Nucleus accumbens (tissue), 56 donors: Measurements from ENCODE around the gene FGD4.

Experiments used
- DNase-seq, 56 donors: peaks; one replicate each; lab custom pipeline; 2025; lab: John Stamatoyannopoulos, UW

FGD4 gene

DNA sequence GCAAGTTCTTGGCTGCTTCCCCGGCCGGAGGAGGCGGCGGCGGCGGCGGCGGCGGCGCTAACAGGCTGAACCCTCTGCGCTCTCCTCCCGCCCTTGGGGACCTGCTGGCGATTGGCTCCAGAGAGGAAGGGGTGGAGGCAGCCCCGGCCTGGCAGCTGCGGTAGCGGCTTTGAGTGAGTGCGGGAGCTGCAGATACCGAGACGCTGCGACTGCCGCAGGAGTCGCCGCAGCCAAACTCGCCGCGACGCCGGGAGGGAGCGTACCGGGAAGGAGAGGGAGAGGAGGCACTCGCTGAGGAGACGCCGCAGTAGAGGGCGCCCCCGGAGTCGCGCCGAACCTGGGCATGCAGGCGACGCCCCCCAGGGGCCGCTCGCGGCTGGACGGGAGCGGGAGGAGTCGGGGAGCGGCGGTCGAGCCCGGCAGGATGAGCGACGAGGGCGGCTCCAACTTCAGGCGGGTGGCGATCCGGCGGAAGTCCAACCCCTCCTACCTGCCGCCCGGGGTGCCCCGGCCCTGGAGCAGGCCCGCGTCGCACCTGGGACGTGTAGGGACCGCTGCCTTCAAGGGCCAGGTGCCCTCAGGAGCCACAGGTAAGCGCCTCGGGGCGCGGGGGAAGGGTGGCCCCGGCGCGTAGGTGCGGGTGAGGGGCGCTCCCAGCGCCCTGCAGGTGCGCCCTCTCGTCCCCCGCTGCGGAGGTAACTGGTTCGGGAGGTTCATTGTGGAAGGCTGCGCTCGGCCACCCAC lies at the start of gene FGD4:
TSS of gene FGD4 (plus strand) at position 189 of the 744 bp plus-strand sequence.
- peak in 52 of 56 donors; percentile 25 to 83 (median 64) for DNase-seq

GRCh38 chr12:32353540-32353939 lies 45.8 kb upstream of the FGD4 start:
- DNase-seq = no peak

- no peak for DNase-seq
These were observed 41.6 kb upstream of the FGD4 start for GRCh38 chr12:32357601-32358249.

- no peak for DNase-seq
These were observed 38.4 kb upstream of the FGD4 start for GRCh38 chr12:32360956-32361355.

DNA sequence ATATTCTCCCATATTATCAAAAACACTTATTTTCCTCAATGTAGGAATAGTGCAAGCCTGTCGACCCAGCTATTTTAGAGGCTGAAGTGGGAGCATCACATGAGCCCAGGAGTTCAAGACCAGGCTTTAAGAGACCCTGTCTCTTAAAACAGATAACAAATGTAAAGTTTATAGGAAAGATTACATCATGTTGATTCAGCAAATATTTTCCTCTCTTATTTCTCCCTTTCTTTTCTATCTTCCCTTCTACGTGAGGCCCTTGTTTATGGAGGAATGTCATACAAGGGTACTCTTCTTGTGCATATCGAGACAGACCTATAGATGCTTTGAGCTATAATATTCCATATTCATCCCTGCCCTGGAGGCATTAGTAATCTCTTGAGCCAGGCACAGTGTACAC lies 36.5 kb upstream of the FGD4 start:
- DNase-seq = no peak

GRCh38 chr12:32365473-32366064 lies 33.8 kb upstream of the FGD4 start:
- DNase-seq = peak in 31 of 56 donors; percentile 0 to 73 (median 10)

DNA sequence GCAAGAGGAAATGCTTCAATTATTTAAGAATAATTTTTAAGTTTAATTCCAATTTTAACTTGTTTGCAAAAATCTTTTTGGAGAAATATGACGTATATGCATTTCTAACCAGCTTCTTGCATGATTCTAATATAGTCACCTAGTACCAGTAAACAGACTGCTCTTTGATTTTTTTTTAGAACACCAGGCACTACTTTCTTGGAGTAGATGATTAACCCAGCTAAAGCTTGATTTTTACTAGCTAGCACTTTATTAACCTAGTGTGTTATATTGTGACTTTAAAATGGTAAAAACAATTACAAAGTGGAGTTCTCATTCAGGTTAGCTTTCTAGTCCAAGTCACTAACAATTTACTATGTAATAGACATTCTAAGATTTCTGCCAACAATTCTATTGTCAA lies 32.6 kb upstream of the FGD4 start:
- DNase-seq = no peak

GRCh38 chr12:32367381-32367780 lies 32.0 kb upstream of the FGD4 start:
- DNase-seq = no peak

GRCh38 chr12:32369202-32369601 lies 30.2 kb upstream of the FGD4 start:
- DNase-seq = no peak

DNA sequence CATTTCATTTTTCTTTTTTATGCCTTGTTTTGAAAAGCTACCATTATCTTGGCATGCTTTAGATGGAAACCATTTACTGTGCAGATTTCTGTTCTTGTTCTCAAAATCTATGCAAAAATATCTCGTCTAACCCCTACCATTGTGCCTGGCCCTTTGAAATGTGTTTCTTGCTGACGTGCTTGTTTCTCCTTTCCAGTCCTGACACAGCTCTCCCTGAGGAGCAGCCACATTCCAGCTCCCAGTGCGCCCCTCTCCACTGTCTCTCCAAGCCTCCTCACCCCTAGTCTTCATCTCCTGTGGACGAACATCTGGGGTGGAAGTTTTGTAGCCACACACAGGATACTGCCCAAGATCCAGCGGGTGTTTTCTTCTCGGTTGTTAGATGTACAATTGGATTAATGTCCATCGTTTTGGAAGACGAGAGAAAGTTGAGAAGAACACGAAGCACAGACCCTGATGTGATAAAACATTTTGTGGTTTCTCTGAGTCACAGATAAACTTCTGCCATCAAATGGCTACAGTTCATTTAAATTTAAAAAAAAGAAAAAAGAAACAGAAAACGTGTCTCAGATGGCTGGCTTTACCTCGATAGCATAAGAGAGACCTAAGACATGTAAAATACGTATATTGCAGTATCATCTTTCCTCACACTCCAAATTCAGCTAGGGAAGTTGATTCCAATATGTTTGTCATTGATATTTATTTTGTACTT lies 21.9 kb upstream of the FGD4 start:
- DNase-seq = no peak

- DNase-seq = no peak
These were observed 20.1 kb upstream of the FGD4 start for GRCh38 chr12:32379213-32379612.

DNA sequence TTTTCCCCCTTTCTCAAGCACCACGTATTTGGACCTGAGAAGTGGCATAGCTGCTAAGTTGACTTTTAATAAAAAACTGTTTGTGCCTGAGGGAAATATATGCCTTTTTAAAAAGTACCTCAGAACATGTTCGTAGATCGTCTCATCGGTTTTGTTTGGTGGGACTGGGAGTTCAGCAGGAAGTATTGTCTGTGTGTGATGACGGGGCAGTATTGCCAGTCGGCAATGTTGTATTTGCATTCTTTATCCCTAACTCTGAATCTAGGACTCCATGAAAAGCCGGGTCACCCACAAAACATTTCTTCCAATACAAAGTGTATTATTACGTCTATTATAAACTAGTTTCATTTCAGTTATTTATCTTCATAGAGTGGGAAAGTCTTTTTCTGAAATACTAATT lies 19.7 kb upstream of the FGD4 start:
- no peak for DNase-seq

DNA sequence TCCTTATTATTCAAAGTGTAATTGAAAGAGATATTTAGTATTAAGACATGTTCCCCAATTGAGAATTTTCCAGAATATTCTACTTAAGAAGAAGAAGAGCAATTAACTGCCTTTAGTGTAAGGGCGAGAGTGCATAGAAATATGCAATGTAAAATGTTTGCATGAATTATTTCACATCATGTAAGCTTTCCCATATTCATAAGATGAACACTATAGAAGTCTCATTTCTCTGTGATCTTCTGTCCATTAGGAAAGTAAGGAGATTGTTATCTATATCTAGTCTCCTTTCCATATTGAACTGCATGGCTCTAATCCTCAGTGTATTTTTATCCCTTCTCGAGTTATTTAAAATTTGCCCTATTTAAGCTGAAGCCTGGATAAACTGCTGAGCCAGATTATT lies 17.1 kb upstream of the FGD4 start:
- DNase-seq = no peak

DNA sequence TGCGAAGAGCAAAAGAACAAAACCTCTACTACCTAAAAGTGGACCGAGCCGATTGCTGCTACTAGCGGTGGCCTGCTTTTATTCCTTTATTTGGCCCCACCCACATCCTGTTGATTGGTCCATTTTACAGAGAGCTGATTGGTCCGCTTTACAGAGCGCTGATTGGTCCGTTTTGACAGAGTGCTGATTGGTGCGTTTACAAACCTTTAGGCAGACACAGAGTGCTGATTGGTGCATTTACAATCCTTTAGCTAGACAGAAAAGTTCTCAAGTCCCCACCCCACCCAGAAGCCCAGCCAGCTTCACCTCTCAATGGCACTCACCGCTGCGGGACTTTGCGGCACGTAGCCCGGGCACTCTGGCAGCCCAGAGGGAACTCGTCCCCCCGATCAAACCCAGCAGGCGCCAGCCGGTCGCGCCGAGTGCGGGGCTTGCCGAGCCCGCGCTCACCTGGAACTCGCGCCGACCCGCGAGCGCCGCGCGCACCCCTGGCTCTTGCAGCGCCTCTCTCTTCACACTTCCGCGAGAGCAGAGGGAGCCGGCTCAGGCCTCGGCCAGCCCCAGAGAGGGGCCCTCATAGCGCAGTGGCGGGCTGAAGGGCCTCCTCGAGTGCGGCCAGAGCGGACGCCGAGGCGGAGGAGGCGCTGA lies 8.7 kb upstream of the FGD4 start:
- DNase-seq = peak in 1 of 56 donors; percentile 3

DNA sequence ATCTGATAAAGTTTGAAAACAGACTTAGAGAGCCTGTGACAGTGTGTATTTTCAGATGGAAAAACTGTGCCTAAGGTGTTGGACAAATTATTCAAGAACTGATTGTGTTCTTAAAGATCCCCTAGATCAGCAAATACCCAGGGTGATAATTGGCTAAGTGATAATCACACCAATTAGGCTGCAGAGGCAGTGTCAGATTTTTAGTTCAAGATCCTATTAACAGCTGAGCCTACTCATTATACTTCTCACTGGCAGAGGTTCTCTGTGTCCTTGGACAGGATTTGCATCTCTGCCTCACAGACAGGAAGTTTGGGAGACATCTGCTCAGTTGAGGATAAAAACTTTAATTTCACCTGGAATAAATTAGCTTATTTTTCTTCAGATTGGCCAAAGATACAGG lies 4.3 kb upstream of the FGD4 start:
- DNase-seq = no peak

- DNase-seq = no peak
These were observed 1.7 kb upstream of the FGD4 start for GRCh38 chr12:32397696-32398095.

DNA sequence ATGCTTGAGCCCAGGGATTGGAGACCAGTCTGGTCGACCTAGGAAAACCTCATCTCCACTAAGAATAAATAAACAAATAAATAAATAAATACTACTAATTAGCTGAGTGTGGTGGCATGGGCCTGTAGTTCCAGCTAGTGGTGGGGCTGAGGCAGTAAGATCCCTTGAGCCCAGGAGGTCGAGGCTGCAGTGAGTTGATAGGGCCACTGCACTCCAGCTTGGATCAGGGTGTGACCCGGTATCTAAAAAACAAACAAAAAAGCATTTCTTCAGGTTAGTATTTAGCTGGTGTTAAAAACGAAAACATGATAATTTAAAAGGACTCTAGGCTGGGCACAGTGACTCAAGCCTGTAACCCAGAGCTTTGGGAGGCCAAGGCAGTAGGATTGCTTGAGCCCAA lies 1.2 kb upstream of the FGD4 start:
- no peak for DNase-seq

GRCh38 chr12:32398816-32399369 lies 465 bp upstream of the FGD4 start:
- DNase-seq = no peak

DNA sequence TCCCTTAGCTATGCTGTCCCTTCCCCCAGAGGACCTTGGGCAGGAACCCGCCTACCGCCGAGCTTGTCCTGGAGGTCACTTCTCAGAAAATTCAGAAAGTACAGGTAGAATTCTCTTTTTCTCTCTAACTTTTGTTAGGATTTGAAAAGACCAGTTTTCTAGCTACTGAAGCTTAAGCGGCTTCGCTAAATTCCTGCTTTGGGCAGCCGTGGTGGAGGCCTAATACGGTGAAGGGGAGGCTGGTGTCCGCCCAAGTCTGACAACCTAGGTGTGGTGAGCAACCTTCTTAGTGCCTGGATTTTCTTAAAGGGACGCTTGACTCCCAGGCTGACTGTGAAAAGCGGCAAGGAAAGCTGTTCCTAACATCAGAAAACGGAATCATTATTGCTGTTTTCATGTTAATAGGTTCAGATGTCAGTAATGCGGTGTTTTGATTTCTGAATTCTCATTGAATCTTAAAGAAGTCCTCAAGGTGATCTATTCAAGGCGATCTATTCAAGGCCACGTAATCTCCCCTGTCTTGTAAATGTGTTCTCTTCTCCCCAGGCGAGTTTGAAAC lies 835 bp downstream of the FGD4 start:
- DNase-seq = no peak

- no peak for DNase-seq
These were observed 1.5 kb downstream of the FGD4 start for GRCh38 chr12:32400866-32401265.
